IMR-90 (cell line): ENCODE results near the gene DAAM2.

Experiments
- RAD21 ChIP-seq: IDR thresholded peaks from 2 replicates; pipeline ENCODE4 v1.6.1; 2012; ENCODE audit warnings: low read length, improper control_type of control experiment
- TF ChIP-seq, protein P1 (sequence below): conservative IDR thresholded peaks from 2 replicates; pipeline ENCODE4 v1.5.1; 2012; ENCODE audit warnings: mild to moderate bottlenecking, low read depth, low read length, improper control_type of control experiment

DNA sequence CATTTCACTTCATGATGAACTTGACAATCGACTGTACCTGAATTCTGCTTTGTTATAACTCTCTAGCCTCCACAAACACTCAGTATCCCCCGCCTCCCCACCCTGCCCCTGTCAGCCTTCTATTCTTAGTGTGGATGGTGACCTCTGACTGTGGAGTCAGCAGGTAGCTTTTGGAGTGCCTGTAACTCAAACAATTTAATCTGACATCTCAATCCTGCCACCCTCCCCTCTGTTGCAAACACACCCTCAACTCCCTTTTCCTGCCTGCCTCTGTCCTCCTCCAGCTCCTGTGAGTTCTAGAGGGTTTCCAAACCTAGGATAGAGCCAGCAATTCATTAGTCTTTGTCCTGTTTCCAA, 20.3 kb downstream of the DAAM2 start:
- TF ChIP-seq, protein P1, sequence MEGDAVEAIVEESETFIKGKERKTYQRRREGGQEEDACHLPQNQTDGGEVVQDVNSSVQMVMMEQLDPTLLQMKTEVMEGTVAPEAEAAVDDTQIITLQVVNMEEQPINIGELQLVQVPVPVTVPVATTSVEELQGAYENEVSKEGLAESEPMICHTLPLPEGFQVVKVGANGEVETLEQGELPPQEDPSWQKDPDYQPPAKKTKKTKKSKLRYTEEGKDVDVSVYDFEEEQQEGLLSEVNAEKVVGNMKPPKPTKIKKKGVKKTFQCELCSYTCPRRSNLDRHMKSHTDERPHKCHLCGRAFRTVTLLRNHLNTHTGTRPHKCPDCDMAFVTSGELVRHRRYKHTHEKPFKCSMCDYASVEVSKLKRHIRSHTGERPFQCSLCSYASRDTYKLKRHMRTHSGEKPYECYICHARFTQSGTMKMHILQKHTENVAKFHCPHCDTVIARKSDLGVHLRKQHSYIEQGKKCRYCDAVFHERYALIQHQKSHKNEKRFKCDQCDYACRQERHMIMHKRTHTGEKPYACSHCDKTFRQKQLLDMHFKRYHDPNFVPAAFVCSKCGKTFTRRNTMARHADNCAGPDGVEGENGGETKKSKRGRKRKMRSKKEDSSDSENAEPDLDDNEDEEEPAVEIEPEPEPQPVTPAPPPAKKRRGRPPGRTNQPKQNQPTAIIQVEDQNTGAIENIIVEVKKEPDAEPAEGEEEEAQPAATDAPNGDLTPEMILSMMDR = no peak
- TF ChIP-seq RAD21 = no peak
